ENCODE results near the gene DNASE1L3. TPM values are rescaled to one million over a fixed set of nuclear protein-coding genes. Genes with fewer than 3 reads are reported as not detected.
A peak's percentile ranks its signal among the peaks of the same experiment; 100 is the strongest.

Gene DNASE1L3
- polyA plus RNA-seq, 2 of the 4 experiments (the other 2 are of a cell fraction) = 0.19 TPM; not detected in 1

DNA sequence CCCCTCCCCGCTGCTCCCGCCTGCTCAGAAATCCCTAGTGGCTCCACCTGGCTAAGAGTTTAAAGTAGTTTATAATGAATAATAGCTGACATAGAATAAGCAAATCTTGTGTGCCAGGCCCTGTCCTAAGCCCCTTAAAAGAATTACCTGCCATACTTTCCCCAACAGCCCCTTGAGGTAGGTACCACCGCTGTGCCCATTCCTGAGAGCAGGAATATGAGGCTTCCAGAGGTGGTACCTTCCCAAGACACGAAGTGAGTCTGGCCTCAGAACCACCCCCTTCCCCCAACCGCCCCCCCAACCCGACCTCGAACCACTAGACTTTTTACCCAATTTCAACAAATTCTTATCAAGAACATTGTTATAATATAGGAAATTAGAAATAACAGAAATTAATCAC lies 28.1 kb upstream of the DNASE1L3 start:
- Histone ChIP-seq H3K9me3 (no peaks in the 10 kb centered on the region), H3K4me1 (peaks cover 25% of the 10 kb centered on the region), H3K27ac (peak overlapping the region; percentile 86 to 98; a peak in 5 of 6 replicates), H3K4me3 (peak overlapping the region; percentile 91; the same call in 2 of the 3 replicates), H3K4me2 (peak overlapping the region; percentile 86)
- TF ChIP-seq CBX8 (IDR thresholded peaks at IDR 0.05) (no peak), EHF (CRISPR knock-in tag; IDR thresholded peaks at IDR 0.05) (no peak), BHLHE40 (IDR thresholded peaks at IDR 0.05; ENCODE audit: low read depth, low read length) (no peak)
- ChIA-PET CTCF (interaction anchor here (0.7 to 10.2 kb wide), 5 partner anchors 11 to 68 kb away, joined by 3 to 53 read pairs (median 7); partner anchors contain the start of genes HTD2 and RPP14), POLR2A (no interaction called here)
- no peak for DNase-seq (ENCODE audit: low read depth in 1 of 2, low spot score in 1 of 2)
- no peak for ATAC-seq
- WGBS (ENCODE audit: missing lambda C conversion rate) = 82% methylated on average over 7 of the region's 7 CpGs
- FAIRE-seq = no peak

DNA sequence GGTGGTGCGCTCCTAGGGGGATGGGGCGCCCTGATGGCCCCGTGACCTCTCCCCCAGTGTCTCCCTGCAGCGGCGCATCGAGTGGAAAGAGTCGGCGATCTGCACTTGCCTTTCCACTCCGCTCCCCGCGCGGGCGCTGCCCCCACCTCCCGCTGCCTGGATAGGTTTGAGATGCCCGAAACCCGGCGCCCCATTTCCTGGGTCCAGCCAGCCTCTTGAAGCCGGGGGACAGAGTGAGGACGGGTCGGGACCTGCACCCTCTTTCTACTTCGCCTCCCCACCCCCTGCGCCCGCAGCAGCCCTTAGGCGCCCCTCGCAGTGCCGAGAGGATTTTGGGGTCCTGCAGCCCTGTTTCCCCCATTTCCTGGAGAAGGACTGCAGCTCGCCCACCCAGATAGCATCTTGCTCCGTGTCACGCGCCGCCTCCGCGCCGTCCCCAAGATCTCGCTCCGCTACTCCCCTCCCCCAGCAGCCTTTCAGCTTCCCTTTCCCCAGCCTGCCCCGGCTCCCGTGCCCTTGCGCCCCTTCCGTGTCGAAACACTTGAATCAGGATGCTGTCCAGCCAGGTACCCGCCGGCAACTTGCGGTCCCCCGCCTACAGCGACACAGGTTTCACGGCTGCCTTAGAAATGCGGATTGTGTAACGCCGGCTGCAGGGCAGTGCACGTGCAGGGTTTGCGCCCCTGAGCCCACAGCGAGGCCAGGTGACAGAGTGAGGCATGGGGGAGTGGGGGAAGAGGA lies 27.3 kb upstream of the DNASE1L3 start:
- 4% methylated on average over 16 of the region's 53 CpGs for WGBS (ENCODE audit: missing lambda C conversion rate)
- H3K27ac ChIP-seq = peak overlapping the region; percentile 86 to 98
- ChIA-PET CTCF (interaction anchor here (0.7 to 10.2 kb wide), 9 partner anchors 15 to 177 kb away, joined by 3 to 53 read pairs (median 4); partner anchors contain the start of genes HTD2 and RPP14), POLR2A (interaction anchor here (1.5 kb wide), 1 partner anchor 20 kb away, joined by 10 read pairs; no protein-coding TSS in a partner anchor)
- no peak for FAIRE-seq
- TF ChIP-seq CEBPB (IDR thresholded peaks at IDR 0.05) (peak in 1 of 2 experiments; percentile 67; a peak in 2 of 4 replicates), ELK1 (IDR thresholded peaks at IDR 0.05; ENCODE audit: low read depth, low read length) (no peak), HEYL (CRISPR knock-in tag; IDR thresholded peaks at IDR 0.05) (no peak), HOXA7 (CRISPR knock-in tag; IDR thresholded peaks at IDR 0.05) (no peak), BCL3 (IDR thresholded peaks at IDR 0.05) (0 out of 3 replicates have a peak, but pooled peaks have one; percentile 45), RFX5 (IDR thresholded peaks at IDR 0.05) (no peak), BHLHE40 (IDR thresholded peaks at IDR 0.05; ENCODE audit: low read depth, low read length) (peak; percentile 56; the same call in 1 of the 2 replicates), POLR2A (IDR thresholded peaks at IDR 0.05; ENCODE audit: low read length) (no peak), MAZ (IDR thresholded peaks at IDR 0.05; ENCODE audit: borderline replicate concordance, low read depth, low read length) (no peak), TFCP2L1 (CRISPR knock-in tag; IDR thresholded peaks at IDR 0.05) (no peak), SMC3 (IDR thresholded peaks at IDR 0.05) (no peak), RNF2 (IDR thresholded peaks at IDR 0.05; ENCODE audit: borderline replicate concordance, low read depth) (no peak), ZFP36 (IDR thresholded peaks at IDR 0.05; ENCODE audit: borderline replicate concordance, partially characterized antibody) (no peak), USF2 (IDR thresholded peaks at IDR 0.05) (no peak), CBX8 (IDR thresholded peaks at IDR 0.05) (no peak), HDAC2 (IDR thresholded peaks at IDR 0.05) (no peak)
- TF ChIP-seq, protein P1, sequence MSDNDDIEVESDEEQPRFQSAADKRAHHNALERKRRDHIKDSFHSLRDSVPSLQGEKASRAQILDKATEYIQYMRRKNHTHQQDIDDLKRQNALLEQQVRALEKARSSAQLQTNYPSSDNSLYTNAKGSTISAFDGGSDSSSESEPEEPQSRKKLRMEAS (IDR thresholded peaks at IDR 0.05) = peak; percentile 61; the same call in 1 of the 2 replicates
- TF ChIP-seq, protein P2, sequence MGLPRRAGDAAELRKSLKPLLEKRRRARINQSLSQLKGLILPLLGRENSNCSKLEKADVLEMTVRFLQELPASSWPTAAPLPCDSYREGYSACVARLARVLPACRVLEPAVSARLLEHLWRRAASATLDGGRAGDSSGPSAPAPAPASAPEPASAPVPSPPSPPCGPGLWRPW (IDR thresholded peaks at IDR 0.05) = no peak
- TF ChIP-seq, protein P3, sequence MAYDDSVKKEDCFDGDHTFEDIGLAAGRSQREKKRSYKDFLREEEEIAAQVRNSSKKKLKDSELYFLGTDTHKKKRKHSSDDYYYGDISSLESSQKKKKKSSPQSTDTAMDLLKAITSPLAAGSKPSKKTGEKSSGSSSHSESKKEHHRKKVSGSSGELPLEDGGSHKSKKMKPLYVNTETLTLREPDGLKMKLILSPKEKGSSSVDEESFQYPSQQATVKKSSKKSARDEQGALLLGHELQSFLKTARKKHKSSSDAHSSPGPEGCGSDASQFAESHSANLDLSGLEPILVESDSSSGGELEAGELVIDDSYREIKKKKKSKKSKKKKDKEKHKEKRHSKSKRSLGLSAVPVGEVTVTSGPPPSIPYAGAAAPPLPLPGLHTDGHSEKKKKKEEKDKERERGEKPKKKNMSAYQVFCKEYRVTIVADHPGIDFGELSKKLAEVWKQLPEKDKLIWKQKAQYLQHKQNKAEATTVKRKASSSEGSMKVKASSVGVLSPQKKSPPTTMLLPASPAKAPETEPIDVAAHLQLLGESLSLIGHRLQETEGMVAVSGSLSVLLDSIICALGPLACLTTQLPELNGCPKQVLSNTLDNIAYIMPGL (CRISPR knock-in tag; IDR thresholded peaks at IDR 0.05; ENCODE audit: borderline replicate concordance) = no peak
- DNase-seq (ENCODE audit: low read depth in 1 of 2, low spot score in 1 of 2) = peak in 1 of 2 experiments; percentile 46
- peak overlapping the region; percentile 91 for H3K4me3 ChIP-seq
- H3K9me3 ChIP-seq = no peaks in the 10 kb centered on the region
- peak overlapping the region; percentile 86 for H3K4me2 ChIP-seq
- H3K4me1 ChIP-seq = peaks cover 25% of the 10 kb centered on the region
- ATAC-seq = peak; percentile 74 to 82

Data from A549 (cell line).